G401.6 (cell line): ENCODE measurements around the gene STRAP.
"Not testable (repeated sequence)": the region's sequence is repeated elsewhere in the genome, so short reads cannot be mapped to it uniquely, and the experiment has no call there.

Source experiments
- FAIRE-seq: peaks from 2 replicates; lab custom pipeline; 2012; peaks lifted over from hg19 to GRCh38; lab: Jason Lieb, UNC

STRAP gene

DNA sequence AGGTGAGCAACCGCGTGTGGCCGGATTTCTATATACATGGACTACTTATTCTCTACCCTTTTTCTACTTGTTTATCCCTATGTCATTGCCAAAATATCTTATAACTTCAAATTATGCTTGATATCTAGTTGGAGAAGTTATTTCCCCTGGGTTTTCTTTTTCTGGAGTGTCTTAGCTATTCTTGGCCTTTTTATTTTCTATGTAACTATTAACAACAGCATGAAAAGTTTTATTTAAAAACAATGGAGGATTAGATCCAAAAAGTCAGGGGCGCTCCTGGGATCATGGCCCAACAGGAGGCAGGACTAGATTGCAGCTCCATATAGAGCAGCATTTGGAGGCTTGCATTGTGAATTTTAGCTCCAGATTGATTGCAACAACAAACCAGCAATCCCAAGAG, 8.6 kb upstream of the STRAP start:
- FAIRE-seq = no peak

DNA sequence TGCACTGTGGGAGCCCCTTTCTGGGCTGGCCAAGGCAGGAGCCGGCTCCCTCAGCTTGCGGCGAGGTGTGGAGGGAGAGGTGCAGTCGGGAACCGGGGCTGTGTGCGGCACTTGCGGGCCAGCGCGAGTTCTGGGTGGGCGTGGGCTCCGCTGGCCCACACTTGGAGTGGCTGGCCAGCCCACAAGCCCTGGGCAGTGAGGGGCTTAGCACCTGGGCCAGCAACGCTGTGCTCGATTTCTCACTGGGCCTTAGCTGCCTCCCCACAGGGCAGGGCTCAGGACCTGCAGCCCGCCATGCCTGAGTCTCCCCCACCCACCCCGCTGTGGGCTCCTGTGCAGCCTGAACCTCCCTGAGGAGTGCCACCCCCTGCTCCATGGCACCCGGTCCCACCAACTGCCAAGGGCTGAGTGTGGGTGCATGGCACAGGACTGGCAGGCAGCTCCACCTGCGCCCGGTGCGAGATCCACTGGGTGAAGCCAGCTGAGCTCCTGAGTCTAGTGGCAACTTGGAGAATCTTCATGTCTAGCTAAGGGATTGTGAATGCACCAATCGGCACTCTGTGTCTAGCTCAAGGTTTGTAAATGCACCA, 7.5 kb upstream of the STRAP start:
- not testable (repeated sequence) for FAIRE-seq

DNA sequence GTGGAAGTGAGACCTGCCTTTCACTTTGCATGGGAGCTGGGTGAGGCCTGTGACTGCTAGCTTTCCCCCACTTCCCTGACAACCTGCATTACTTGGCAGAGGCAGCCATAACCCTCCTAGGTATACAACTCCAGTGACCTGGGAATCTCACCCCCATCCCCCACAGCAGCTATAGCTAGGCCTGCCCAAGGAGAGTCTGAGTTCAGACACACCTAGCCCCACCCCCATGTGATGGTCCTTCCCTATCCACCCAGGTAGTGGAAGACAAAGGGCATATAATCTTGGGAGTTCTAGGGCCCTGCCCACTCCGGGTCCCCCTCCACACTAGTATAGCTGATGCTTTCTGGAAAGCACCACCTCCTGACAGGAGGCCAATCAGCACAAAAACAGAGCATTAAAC, 6.3 kb upstream of the STRAP start:
- no peak for FAIRE-seq

DNA sequence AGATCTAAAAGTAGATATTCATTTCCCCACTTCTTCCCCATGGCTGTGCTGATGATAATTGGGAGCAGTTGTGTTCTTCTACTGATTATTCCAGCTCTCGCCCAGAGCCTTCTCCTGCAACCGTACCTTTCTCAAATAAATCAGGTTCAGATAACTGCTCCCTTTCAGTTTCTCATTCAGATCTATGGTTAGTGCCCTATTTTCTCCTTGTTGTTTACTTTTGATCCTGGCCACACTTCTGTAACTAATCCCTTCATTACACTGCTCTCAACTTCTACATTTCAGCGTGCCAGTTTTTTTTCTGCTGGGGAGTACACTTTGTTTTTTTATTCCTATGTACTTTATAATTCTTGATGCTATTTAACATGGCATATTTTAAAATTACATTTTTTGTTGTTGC, 2.8 kb upstream of the STRAP start:
- FAIRE-seq = no peak

DNA sequence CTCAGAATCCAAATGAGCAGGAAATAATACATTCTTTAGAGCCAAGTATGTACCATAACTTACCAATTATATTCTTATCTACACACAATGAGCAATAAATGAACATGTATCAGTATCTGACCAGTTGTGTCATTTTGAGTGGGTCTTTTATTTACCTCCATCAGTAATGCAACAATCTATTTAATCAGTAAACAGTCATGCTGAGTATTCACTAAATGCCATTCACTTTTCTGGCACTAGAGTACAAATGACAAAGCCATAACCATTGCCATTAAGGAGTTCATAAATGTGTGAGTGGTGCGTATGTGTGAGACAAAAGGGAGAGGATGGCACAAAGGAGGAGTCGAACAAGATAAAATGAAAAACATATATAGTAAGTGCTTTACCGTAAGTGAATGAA, 1.5 kb upstream of the STRAP start:
- no peak for FAIRE-seq

DNA sequence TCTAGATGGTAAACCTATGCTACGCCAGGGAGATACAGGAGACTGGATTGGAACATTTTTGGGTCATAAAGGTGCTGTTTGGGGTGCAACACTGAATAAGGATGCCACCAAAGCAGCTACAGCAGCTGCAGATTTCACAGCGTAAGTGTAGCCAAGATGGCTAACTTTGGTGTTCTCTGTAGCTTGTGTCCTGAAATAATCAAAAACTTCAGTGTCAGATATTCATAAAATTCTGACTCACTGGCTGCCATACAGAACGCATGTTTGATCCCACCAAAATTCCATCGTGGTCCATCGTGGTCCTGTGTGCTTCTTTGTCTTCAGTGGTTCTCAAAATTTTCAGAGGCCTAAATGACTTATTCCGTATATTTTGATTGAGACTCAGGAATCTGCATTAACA, 1.3 kb downstream of the STRAP start:
- no peak for FAIRE-seq

DNA sequence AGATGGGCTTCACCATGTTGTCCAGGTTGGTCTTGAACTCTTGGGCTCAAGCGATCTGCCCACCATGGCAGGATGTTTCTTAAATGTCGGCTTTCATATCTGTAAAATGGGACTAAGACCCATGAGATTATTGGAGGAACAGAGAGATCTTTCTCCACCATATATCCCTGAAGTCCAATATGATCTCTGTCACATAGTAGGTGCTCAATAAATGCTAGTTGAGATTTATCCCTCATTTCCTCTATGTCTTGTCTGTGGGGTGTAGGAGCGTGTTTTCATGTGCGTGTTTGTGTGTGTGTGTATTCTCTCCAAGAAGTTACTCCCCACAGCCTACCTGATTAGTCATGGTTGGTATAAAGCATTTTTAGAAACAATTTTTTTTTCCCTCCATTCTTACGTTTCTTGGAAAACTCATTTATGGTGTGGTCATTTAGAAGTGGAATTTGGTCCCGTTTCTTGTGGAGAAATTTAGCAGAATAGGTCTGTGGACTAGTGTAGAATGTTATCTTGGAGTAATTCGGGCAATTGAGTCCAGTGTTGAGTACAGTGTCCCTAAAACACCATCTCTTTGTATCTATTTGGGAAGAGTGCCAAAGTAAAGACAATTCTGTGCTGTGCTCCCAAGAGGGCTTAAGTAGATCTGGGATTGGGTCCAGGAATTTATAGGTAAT, 4.3 kb downstream of the STRAP start:
- no peak for FAIRE-seq

DNA sequence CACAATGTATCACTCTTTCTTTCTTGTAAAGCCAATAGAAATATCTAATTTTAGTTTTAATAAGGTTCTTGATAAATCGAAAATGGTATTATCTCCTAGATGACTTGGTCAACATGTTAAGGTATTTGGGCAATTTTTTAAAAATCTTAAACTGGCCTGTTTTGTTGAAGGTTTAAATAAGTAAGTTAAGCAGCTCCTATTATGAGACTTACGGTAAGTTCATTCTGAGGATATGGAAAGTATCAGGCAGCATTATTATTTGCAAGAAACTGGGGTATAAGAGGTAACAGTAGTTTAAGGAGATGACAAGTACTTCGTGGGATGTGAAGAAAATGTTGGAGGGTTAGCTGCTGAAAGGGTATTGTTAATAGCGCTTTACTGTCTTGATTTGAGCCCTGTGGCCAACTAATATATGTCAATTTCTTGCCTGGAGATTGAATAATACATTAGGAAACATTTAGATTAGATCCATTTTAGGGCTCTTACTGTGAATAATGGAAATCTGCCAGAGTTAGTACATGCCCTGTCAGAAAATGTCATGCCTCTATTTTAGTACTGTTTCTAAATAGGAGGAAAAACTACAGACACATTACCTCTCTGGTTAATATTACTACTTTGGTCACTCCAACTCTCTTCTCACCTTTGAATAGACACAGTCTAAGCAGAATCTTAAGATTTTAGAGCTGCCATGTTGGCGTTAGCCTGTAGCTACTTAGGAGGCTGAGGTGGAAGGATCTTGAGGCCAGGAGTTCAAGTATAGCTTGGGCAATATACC, 5.0 kb downstream of the STRAP start:
- FAIRE-seq = no peak

DNA sequence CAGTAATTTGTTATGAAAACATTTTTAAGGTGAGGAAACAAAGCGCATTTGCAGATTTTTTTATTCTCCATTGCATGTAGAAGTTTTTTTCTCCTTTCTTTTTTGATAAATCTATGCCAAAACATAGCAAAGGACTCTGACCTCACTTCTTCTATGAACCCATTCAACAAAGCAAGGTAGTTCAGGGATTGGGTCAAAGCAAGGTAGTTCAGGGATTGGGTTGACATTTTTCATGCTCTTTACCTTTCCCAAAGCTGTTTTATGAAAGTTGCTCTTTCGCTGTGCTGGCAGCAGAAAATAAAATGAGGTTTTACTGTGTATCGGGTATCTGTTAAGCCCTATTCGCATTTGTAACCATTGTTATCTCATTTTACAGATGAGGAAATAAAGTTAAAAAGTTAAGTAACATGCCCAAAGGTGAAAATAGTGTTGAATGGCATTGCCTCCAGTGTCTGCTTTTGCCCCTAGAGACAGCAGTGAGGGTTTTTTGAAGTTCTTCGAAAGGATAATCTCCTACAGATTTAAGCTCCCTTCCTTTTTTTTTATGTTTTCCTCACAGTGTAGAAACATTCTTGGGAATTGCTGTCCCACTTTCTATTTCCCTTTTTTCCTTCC, 10.6 kb downstream of the STRAP start:
- FAIRE-seq = no peak

DNA sequence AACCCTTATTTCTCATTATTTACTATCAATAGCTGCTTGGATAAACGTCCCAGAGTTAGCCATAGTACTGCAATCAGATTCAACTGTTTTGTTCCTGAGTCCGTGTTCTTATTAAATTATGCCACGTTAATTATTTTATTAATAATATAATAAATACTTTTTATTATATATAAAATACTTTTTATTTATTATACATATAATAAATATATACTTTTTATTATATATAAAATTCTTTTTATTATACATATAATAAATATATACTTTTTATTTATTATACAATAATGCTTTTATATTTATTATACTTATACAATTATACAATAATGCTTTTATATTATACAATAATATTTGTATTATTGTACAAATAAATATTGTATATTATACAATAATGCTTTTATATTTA, 11.1 kb downstream of the STRAP start:
- FAIRE-seq = peak; percentile 99

DNA sequence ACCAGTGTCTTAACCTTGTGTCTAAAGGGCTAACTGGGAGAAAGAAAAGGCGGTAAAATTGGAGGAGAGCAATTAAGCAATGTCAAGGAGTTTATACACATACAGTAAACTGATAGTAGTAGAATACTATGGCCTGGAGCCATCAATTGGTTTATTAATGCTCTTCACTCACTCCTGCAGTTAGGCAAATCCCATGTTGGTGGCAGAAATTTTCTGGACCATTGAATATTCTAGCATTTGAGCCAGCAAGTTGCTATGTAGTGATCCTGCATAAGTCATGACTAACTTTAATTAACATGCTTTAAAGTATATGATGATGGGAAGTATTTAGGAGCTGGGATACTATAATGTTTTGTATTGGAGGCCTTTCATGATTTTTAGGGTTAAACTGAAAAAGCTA, 14.7 kb downstream of the STRAP start:
- no peak for FAIRE-seq

DNA sequence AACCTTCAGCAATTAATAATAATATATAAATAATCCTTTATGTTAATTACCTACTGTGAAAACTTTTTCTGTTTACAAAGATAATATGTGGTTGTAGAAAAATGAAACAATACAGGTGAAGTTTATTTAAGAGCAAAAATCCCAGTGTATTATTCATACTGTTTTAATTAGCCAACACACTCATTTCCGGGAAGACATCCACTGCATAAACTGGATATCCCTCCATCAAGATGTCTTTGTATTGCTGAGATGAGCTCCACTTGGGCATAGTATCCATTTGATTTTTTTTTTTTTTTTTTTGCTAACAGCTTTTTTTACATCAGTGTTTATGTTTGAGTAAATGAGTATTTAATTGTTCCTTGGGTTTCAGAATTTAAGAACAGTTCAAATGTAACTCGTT, 15.2 kb downstream of the STRAP start:
- FAIRE-seq = no peak

DNA sequence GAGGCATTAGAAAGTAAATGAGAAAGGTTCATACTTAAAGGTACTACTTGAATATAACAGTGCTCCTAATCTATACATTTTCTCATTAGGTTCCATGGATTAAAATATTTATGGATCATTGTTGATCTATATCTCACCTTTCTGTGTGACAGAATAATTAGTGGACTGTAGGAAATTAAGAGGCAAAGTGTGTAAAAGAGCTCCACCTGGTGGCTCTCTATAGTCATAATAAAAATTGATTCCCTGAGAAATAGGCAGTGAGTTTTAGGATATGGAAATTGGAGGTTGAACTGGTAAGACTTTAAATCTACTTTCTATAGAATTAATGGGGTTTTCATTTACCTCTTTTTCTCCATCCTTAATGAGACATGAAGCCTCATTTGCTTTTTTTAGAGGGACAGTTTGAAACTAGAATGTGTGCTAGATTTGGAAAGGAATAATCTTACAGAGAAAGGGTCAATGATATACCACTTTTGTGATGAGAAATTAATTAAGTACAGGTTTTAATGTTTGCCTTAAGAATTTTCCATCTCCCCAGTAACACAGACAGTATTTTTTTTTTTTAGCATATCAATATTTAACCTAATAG, 17.2 kb downstream of the STRAP start:
- peak; percentile 86 for FAIRE-seq

DNA sequence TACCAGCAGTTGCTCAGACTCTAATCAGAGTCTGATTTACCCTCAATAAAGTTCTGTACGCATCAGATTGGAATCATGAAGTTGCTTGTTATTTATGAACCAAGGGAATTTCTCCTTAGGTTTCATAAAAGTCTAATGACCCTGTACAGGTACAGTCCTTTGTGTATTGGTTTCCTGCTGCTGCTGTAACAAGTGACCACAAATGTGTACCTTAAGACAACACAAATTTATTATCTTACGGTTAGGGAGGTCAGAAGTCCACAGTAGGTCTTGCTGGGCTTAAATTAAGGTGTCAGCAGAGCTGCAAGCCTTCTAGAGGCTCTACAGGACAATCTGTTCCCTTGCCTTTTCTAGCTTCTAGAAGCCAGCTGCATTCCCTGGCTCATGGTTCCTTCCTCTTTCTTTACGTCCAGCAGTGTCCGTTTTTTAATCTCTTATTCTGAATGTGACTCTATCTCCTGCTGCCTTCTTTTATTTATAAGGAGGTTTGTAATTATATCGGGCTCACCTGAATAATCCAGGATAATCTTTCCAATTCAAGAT, 22.3 kb downstream of the STRAP start:
- no peak for FAIRE-seq

DNA sequence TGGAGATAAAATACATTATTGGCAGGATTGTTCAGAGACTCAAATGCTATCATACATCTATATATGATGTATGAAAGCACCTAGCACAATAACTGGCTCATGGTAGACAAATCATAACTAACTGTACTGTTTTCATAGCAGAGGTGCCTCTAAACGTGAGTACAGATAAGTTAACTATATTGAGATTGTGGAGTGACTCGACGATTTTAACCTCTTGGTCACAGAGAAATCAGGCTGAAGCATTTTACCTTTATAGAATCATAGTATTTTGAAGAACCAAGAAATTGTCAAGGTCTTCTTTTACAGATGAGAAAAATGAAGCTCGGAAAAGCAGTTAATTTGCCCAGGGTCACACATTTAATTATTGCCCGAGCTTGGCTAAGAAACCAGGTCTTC, 28.3 kb downstream of the STRAP start:
- no peak for FAIRE-seq

DNA sequence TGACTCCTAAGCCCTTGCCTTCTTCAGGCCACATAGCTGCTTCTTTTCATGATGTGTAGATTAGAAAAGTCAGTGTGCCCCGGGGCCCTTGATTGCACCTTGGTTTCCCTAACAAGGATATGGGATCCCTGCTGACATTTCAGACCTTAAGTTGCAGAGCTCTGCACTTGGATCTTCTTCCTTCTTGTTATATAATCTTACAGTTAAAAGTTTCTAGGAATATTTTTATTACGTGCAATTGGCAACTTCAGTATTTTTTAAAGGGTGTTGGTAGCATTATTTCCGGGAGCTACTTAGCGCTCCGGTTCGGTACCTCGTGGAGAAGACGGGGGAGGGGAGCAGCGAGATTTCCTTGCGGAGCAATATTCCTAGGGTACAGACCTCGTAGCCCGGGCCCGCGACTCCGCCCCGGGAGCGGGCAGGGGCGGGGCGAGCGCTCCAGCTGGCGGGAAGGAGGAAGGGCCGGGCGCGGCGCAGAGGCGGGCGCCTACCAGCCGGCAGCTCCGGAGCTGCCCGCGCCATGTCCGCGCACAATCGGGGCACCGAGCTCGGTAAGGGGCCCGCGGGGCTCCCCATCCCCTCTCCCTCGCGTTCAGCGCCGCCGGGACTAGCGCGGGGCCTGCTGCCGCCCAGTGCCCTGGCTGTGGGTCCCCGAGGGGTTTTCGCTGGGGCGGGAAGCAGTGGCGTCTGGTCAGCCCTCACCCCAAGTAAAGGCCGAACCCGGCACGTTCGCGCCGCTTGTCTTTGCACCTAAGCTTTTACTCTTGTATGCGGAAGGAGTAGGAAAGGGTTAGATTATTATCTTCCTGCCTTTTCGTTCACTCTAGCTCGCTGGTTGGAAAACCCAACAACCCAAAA, 28.9 kb downstream of the STRAP start, which contains the start of gene DERA:
Gene DERA (plus strand): TSS at position 469 of the 858 bp plus-strand sequence. CDS start 52 bp downstream, at position 521.
- FAIRE-seq = no peak

DNA sequence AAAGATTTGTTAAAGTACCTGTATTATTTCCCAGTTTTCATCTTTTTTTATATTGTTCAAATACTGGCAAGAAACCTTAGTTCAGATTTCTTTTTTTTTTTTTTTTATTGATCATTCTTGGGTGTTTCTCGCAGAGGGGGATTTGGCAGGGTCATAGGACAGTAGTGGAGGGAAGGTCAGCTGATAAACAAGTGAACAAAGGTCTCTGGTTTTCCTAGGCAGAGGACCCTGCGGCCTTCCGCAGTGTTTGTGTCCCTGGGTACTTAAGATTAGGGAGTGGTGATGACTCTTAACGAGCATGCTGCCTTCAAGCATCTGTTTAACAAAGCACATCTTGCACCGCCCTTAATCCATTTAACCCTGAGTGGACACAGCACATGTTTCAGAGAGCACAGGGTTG, 29.7 kb downstream of the STRAP start:
- not testable (repeated sequence) for FAIRE-seq

DNA sequence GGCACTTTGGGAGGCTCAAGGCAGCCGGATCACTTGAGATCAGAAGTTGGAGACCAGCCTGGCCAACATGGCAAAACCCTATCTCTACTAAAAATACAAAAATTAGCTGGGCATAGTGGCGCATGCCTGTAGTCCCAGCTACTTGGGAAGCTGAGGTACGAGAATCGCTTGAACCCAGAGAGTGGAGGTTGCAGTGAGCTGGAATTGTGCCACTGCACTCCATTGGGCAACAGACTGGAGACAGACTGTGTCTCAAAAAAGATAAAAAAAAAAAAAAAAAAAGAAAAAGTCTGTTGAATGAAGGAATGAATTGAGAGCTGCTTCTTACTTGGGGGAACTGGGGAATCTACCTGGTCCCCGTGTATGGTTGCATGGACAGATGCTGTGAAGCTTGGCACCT, 31.9 kb downstream of the STRAP start:
- not testable (repeated sequence) for FAIRE-seq

DNA sequence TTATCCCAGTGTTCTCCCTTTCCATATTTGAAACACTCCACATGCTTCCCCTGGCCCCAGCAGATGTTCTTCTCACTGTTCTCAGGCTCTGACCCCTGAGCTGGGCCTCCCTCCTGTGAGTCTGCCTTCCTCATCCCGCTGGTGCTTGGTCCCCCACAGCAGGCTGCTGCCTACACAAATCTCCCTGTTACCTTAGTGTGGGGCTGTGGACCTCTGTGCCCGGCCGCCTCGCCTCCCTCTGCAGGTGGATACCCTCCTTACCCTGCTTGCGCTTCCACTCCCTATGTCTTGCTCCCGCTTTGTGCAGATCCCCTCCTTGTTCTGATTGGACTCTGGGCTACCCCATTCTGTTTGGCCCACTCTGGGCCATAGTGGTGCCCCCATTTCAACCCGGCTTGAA, 35.9 kb downstream of the STRAP start:
- no peak for FAIRE-seq

DNA sequence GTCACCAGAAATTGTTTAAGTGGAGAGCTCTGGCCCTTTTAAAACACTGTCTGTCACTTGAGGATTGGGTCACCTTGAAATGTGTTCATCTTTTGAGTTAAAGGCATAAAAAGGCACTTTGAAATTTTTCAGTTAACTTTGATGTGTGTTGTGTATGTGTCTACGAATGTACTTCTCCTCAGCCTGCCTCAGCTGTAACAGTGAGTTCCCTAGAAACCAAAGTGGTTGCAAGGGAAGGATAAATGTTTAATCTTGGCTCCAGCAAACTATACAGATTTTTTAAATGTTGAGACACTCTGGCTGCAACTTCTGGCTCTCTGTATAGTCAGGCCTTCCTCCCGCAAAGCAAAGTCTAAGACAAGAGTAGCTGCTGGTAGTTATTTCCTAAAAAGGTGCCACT, 37.2 kb downstream of the STRAP start:
- FAIRE-seq = no peak

DNA sequence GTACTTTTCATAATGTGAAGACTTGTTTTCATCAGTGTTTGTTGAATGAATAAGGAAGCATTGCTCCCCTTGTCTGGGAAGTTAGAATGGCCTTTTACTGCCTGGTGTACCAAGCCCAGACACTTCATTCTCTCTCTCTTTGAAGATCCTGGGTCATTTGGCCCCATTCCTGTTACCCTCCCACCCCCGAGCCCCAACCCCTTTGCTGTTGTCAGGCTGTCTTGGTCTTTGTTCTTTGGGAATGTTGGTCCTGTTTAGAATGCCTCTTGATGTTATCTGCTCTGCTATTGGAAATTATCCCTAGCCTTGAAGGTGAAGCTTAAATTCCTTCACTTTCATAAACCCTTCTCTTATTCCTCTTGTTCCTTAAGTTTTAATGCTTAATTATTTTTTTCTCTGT, 42.8 kb downstream of the STRAP start:
- FAIRE-seq = no peak

DNA sequence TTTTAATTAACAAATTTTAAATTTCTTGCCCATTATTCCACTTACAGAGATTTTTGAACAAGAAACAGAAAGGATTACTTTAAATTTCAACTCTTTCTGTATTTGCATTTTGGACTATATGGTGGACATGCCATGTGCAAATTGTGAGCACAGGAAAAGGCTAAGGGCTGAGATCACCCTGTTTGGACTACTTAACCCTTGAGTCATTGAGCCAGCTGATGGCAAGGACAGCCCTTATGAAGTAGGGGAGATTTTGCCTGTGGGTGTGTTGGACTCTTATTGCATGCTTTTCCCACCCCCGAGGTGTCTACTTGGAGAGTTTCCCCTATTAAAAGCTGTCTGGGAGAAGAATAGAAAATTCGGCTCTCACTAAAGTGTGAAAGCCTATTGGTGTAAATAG, 46.2 kb downstream of the STRAP start:
- FAIRE-seq = no peak
